Smooth muscle cell (in vitro differentiated cells): ENCODE data around the gene C19orf25. TPM values are rescaled to one million over a fixed set of nuclear protein-coding genes. Genes with fewer than 3 reads are reported as not detected.

Experiments
- DNase-seq: peaks from one replicate; lab custom pipeline; 2025; ENCODE audit not compliant: unreplicated experiment; lab: John Stamatoyannopoulos, UW
- H2AFZ ChIP-seq: fragments of 200-600 bp; sonication (generic); 2 replicates; pipeline ENCODE4 v1.6.0; 2016; ENCODE audit warnings: antibody characterized with exemption, low read depth, mild to moderate bottlenecking
- H3F3A ChIP-seq: fragments of 200-600 bp; sonication (generic); 2 replicates; pipeline ENCODE4 v1.6.0; 2017; ENCODE audit warnings: antibody characterized with exemption, low read depth
- H3K27ac ChIP-seq: fragments of 200-600 bp; sonication (generic); 2 replicates; pipeline ENCODE4 v1.5.1; 2016; ENCODE audit warnings: low read depth, mild to moderate bottlenecking
- H3K27me3 ChIP-seq: fragments of 200-600 bp; sonication (generic); 2 replicates; pipeline ENCODE4 v1.6.1; 2016; ENCODE audit warnings: low read depth, mild to moderate bottlenecking
- H3K36me3 ChIP-seq: fragments of 200-600 bp; sonication (generic); 2 replicates; pipeline ENCODE4 v1.5.1; 2016; ENCODE audit warnings: low read depth
- H3K4me1 ChIP-seq: fragments of 200-600 bp; sonication (generic); 2 replicates; pipeline ENCODE4 v1.5.1; 2016; ENCODE audit warnings: low read depth
- H3K4me2 ChIP-seq: fragments of 200-600 bp; sonication (generic); 2 replicates; pipeline ENCODE4 v1.6.0; 2016; ENCODE audit warnings: mild to moderate bottlenecking
- H3K4me3 ChIP-seq: fragments of 200-600 bp; sonication (generic); 2 replicates; pipeline ENCODE4 v1.5.1; 2016; ENCODE audit warnings: mild to moderate bottlenecking
- H3K79me2 ChIP-seq: fragments of 200-600 bp; sonication (generic); 2 replicates; pipeline ENCODE4 v1.6.0; 2016; ENCODE audit warnings: low read depth, mild to moderate bottlenecking
- H3K9ac ChIP-seq: fragments of 200-600 bp; sonication (generic); 2 replicates; pipeline ENCODE4 v1.6.0; 2016; ENCODE audit warnings: low read depth
- H3K9me3 ChIP-seq: fragments of 200-600 bp; sonication (generic); replicated peaks from 2 replicates; pipeline ENCODE4 v1.5.1; 2016; ENCODE audit warnings: low read depth
- H4K20me1 ChIP-seq: fragments of 200-600 bp; sonication (generic); 2 replicates; pipeline ENCODE4 v1.6.0; 2016; ENCODE audit warnings: low read depth
- CTCF ChIP-seq: fragments of 200-600 bp; sonication (generic); IDR thresholded peaks from 2 replicates; pipeline ENCODE4 v1.5.1; 2017; ENCODE audit warnings: borderline replicate concordance, mild to moderate bottlenecking, antibody characterized with exemption; ENCODE audit not compliant: insufficient read depth, poor library complexity, severe bottlenecking
- WGBS: methylation state at CpG from one replicate; pipeline ENCODE4 v1.1.7; 2016; ENCODE audit warnings: low lambda C conversion rate; 5-methylcytosine and 5-hydroxymethylcytosine counted together
- polyA plus RNA-seq: library from polyadenylated mRNA; unstranded; fragments of >200 nt; fragmentation: Nextera tagmentation; extraction: Ambion mirVana; gene quantifications from 2 replicates; pipeline ENCODE4 v1.2.1, GENCODE V29; 2016
- total RNA-seq: library from RNA; depleted of rRNA; stranded (reverse); fragments of >200 nt; gene quantifications from 2 replicates; pipeline ENCODE4 v1.2.3, GENCODE V29; 2014

Gene C19orf25
- total and polyA plus RNA-seq, 2 experiments from 2014 or later, result 15.2 to 27.9 TPM

- Histone ChIP-seq H3K36me3 (no peaks in the 10 kb centered on the region), H3K27me3 (peaks cover 36% of the 10 kb centered on the region), H3K9me3 (no peaks in the 10 kb centered on the region), H3K27ac (no peak within 1 kb of the TSS), H3K4me1 (no peaks in the 10 kb centered on the region), H2AFZ (no peak within 1 kb of the TSS), H3K79me2 (no peaks in the 10 kb centered on the region), H3K4me3 (peak within 1 kb of the TSS; percentile 29), H3K4me2 (peak within 1 kb of the TSS; percentile 76), H3K9ac (no peak within 1 kb of the TSS), H3F3A (no peaks in the 10 kb centered on the region), H4K20me1 (no peaks in the 10 kb centered on the region)
- 35% methylated on average over 23 of the region's 92 CpGs for WGBS
- TF ChIP-seq CTCF, result no peak
- no peak for DNase-seq
Observed at GRCh38 chr19:1523412-1524286, 44.6 kb upstream of the C19orf25 start, which contains the start of gene PLK5. Gene PLK5, plus strand, starts transcription at chr19:1524077. Its CDS starts 2,920 bp downstream, at chr19:1526997.

GRCh38 chr19:1522838-1523237 is 43.8 kb upstream of the C19orf25 start:
- H3K27ac ChIP-seq, result no peak overlapping the region
- DNase-seq, result no peak
- no peak overlapping the region for H3K4me2 ChIP-seq
- no peaks in the 10 kb centered on the region for H3K79me2 ChIP-seq
- H3K4me3 ChIP-seq, result no peak overlapping the region
- H3K9ac ChIP-seq, result no peak overlapping the region
- no peaks in the 10 kb centered on the region for H3F3A ChIP-seq
- H3K27me3 ChIP-seq, result peaks cover 36% of the 10 kb centered on the region
- H3K9me3 ChIP-seq, result no peaks in the 10 kb centered on the region
- no peaks in the 10 kb centered on the region for H4K20me1 ChIP-seq
- WGBS, result 79% methylated on average over 18 of the region's 18 CpGs
- H2AFZ ChIP-seq, result no peak overlapping the region
- no peak for TF ChIP-seq CTCF
- H3K4me1 ChIP-seq, result no peaks in the 10 kb centered on the region
- H3K36me3 ChIP-seq, result no peaks in the 10 kb centered on the region

GRCh38 chr19:1522061-1522460 is 43.0 kb upstream of the C19orf25 start:
- no peak for DNase-seq

More at GRCh38 chr19:1522061-1522460, 43.0 kb upstream of the C19orf25 start:
- Histone ChIP-seq H3F3A (no peaks in the 10 kb centered on the region), H3K27ac (no peak overlapping the region), H3K27me3 (peaks cover 36% of the 10 kb centered on the region), H3K36me3 (no peaks in the 10 kb centered on the region), H3K79me2 (no peaks in the 10 kb centered on the region), H3K4me1 (no peaks in the 10 kb centered on the region), H3K4me3 (no peak overlapping the region), H3K9me3 (no peaks in the 10 kb centered on the region), H3K4me2 (no peak overlapping the region), H3K9ac (no peak overlapping the region), H4K20me1 (no peaks in the 10 kb centered on the region), H2AFZ (no peak overlapping the region)
- 71% methylated on average over 10 of the region's 10 CpGs for WGBS
- no peak for TF ChIP-seq CTCF
